Skeletal muscle cell (primary cell): ENCODE measurements around the gene RYR2.
"Not testable (repeated sequence)": the region's sequence is repeated elsewhere in the genome, so short reads cannot be mapped to it uniquely, and the experiment has no call there.

Source experiments
- DNase-seq: peaks from one replicate; pipeline ENCODE4 v3.0.0-alpha.2; 2010; ENCODE audit warnings: low read depth
- H3K4me3 ChIP-seq: 2 replicates; pipeline ENCODE4 v1.5.1; 2011; ENCODE audit warnings: low read depth, mild to moderate bottlenecking, control low read depth, low read length, moderate library complexity

Gene RYR2

DNA sequence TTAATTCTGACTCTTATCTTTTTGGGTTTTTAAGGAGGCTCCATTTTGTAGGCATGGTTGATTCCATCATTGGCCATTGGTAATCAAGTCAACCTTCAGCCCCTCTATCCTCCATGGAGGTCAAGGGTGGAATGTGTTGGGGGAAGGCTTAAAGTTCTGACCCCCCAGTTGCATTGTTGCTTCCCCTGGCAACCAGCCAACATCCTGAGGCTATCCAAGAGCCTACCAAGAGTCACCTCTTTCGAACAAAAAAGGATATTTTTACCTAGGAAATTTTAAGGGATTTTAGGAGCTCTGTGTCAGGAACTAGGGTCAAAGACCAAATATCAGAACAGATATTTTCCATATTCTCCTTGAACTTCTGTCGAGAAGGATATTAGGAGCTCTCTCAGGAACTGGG, 251.8 kb downstream of the RYR2 start:
- H3K4me3 ChIP-seq: no peak overlapping the region
- no peak for DNase-seq

DNA sequence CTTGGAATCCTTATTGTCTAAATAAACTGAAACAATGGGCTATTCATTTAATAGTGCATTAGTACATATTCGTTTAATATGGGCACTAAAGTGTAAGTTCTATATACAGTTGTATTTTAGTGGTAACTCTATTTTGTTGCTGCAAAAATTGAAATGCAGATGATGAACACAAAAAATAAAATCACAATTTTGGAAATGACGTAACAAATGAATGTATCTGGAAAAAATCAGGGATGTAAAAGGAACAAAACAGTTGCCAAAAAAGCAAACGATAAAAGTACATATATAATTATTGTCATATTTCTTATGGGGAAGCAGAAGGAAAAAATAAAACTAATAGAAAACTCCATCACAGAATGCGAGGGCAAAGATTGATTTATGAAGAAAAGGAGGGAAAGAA, 254.9 kb downstream of the RYR2 start:
- H3K4me3 ChIP-seq: no peak overlapping the region
- no peak for DNase-seq

DNA sequence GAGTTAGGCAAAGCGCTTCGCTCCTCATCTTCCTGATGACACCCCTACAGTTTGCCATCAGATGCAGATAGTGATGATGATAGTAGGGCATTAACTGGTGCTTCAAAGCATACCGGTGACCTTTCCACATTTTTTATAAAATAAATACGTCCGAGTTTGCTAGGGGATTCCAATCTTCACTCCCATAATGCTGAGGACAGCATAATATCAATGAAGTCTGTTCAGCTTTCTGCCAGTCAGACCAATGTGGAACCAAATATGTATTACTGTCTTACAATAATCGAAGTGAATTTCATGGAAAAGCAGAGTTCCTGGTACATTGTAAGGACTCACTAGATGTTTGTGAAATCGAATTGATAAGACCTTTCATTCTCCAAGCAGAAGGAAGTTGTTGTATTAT, 258.7 kb downstream of the RYR2 start:
- H3K4me3 ChIP-seq: no peak overlapping the region
- DNase-seq: no peak

DNA sequence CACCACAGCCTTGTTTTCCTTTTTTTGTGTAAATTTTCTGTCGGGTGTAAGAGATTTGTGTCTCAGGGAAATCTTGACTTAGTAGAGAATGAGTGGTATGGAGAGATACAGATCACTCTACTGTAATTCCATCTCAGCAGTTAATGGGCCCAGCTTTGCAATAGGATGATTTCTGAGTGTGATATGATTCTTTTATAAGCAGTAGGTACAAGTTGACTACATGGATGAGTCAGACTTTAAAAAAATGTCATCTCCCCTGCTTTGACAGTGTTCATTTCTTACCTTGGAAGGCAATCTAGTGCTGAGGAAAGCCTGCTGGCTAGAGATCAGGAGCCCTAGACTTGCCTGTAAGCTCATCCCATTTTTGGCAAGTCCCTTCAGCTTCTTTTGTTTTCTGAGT, 261.9 kb downstream of the RYR2 start:
- no peak overlapping the region for H3K4me3 ChIP-seq
- no peak for DNase-seq

DNA sequence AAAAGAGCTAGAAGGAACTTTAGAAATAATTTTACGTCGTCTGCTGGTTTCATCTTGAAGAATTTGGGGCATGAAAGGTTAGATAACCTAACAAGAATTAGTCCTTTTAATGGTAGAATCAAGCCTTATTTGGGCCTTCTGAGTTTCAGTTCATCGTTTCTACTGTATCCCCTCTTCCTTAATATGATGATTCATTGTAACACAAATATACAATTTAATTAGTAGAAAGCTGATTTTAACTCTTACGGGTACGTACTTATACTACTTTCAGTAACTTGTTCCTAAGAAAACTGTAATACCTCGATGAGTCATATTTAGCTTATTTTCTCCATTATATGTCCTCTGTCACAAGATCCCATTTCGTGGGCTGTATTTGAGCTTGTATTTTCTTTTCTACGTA, 264.7 kb downstream of the RYR2 start:
- no peak for DNase-seq
- no peak overlapping the region for H3K4me3 ChIP-seq

DNA sequence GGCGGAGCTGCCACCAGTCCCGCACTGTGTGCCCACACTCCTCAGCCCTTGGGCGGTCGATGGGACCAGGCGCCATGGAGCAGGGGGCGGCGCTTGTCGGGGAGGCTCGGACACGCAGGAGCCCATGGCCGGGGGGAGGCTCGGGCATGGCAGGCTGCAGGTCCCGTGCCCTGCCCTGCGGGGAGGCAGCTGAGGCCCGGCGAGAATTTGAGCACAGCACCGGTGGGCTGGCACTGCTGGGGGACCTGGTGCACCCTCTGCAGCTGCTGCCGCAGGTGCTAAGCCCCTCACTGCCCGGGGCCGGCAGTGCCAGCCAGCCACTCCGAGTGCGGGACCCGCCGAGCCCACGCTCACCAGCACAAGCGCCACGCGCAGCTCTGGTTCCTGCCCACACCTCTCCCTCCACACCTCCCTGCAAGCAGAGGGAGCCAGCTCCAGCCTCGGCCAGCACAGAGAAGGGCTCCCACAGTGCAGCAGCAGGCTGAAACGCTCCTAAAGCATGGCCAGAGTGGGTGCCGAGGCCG, 267.7 kb downstream of the RYR2 start:
- no peak overlapping the region for H3K4me3 ChIP-seq
- no peak for DNase-seq

DNA sequence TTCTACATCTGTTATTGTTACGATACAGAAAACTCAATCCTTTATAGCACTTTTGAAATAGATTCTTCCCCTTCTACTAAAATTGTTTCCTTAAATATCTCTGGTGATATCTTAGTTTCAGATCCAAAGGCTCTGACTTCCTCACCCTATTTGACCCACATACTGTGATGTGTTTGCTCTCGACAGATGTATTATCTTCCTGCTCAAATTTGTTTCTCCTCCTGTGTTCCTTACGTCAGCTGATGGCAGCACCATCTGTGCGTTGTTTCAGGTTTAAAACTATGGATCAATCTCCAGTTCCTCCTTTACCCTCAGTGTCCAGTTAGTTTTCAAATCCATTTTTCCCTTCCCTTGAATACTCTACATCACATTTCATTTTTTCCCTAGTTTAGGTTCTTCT, 274.4 kb downstream of the RYR2 start:
- no peak overlapping the region for H3K4me3 ChIP-seq
- DNase-seq: no peak

DNA sequence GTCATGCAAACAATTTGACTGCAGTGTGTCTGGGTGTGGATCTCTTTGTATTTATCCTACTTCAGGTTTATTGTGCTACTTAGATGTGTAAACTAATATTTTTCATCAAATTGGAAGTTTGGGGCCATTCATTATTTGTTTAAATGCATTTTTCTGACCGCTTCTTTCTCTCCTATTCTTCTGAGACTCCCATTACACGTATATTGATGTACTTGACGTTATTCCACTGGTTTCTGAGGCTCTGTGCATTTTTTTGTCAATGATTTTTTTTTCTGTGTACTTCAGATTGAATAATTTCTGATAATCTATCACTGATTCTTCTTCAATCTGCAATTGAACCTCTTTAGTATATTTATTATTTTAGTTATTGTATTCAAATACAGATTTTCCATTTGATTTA, 276.8 kb downstream of the RYR2 start:
- H3K4me3 ChIP-seq: no peak overlapping the region
- DNase-seq: no peak

DNA sequence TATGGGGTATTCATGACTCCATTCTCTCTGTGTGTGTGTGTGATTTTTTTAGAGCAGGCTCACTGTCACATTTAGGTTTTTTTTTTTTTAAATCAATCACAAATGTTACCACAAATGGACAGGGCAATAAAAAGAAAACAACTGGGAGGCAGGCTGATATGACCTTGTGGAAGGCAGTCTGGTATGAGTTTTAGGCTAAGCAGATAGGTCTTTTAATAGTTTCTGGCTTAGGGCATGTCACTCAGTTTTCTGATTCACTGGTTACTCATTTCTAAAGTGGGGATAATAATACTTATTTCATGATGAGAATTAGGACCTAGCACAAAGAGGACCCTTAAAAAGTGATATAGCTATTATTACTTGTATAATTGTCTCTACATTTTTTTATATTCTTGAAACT, 278.9 kb downstream of the RYR2 start:
- DNase-seq: no peak
- no peak overlapping the region for H3K4me3 ChIP-seq

DNA sequence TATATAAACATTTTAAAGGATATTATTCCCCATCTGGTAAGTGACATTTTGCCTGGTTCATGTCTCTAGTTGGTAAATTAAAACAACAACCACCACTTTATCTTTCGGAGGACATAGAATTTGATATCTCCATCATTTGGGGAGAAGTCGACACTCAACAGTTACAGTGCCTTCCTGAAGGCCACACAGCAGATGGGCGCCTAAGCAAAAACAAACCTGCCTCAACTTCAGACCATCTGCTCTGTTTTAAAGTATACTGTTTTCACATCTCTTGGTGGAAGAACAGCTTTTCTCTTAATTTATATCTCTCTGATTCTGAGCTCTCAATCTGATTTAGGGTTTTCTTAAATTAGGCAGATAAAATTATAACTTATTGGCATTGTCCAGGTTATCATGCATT, 282.2 kb downstream of the RYR2 start:
- no peak for DNase-seq
- H3K4me3 ChIP-seq: no peak overlapping the region

DNA sequence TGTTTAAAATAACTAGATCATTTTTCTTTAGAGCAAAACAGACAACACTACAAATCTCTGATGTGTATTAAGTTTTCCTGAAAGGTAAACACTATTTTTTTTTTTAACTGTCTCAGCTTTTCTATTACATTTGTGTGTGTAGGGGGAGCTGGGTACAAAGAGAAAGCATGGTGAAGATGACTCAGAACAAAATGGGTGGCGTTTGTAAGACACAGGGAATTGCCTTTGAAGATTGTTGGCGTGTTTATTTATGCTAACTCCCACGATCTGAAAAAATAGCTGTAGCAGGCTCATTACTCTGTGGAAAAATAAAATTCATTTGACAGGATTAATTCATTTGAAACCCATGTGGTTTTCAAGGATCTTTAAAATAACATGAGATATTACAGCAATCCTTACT, 285.1 kb downstream of the RYR2 start:
- no peak for DNase-seq
- no peak overlapping the region for H3K4me3 ChIP-seq

DNA sequence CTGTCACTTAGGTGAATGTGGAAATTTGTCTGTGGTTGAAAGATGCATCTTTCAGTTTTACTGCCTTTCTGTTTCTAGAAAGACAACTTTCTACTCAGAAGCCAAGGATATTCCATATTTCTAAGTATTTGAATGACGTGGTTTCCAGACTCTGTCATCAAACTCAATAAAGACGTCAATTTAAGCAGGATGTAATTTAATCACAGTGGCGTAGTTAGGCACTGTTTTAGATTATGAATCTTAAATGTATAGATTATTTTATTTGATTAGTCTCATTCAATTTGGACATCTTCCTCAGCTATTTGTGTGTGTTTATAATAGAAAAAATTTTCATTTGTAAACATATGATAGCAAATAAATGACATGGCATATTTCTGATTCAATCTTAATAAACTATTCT, 298.9 kb downstream of the RYR2 start:
- no peak for DNase-seq
- no peak overlapping the region for H3K4me3 ChIP-seq

DNA sequence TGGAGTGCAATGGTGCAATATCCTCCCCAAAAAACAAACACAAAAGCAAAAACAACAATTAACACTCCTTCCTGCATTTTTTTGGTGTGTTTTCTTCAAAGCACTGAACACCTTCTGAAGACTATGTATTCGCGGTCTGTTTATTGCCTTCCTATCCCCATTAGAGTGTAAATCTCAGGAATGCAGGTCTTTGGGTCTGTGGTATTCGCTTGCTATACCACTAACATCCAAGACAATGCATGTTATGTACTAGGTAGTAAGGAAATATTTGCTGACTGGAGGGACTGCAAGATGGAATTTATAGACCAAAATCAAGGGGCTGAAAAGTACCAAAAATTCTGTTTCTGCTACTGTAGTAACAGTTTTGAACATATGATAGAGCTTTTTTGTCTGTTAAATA, 299.4 kb downstream of the RYR2 start:
- DNase-seq: no peak
- no peak overlapping the region for H3K4me3 ChIP-seq

DNA sequence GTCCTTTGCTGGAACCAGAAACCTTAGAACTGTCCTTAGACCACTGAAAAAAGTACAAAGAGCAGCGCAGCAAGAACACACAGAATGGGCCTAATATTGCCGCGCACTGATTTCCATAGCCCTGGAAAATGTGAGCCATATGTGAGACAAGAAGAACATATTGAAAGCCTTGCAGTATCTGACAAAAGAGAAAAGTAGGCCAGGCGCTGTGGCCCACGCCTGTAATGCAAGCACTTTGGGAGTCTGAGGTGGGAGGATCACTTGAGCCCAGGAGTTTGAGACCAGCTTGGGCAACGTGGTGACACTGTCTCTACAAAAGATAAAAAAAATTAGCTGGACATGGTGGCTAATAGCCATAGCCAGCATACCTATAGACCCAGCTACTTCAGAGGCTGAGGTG, 300.7 kb downstream of the RYR2 start:
- no peak for DNase-seq
- H3K4me3 ChIP-seq: no peak overlapping the region

DNA sequence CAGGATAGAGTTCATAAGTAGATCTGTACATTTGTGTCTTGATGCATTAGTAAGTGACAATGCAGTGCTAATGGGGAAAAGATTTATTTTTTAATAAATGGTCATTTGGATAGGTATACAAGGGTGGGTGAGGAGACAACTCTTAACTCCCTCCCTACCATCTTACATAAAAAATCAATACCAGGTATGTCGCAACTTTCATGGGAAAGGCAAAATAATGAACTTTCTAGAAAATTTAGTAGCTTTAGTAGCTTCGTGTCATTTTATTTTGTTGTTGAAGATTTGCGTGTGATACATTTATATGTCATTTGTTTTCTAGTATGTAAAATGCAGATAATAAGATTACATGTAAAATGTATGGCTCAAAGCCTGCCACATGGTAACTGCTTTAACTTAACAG, 310.8 kb downstream of the RYR2 start:
- H3K4me3 ChIP-seq: no peak overlapping the region
- no peak for DNase-seq

DNA sequence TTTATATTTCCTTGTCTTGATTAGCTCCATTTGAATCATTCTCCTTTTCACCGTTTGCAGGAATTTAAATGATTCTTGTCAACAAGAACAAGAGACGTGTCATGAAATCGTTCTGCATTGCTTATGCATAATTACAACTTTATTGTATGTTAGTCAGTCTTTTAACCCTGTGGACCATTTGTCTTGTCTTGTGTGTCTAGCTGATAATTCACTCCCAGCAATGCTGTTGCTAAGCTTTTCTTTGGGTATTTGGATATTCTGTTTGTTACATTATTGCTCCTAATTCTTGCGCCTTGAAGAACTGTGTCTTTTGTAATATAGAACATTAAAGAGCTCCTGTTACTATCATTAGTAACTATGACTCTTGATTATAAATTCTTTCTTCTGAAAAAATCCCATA, 311.9 kb downstream of the RYR2 start:
- no peak for DNase-seq
- H3K4me3 ChIP-seq: no peak overlapping the region

DNA sequence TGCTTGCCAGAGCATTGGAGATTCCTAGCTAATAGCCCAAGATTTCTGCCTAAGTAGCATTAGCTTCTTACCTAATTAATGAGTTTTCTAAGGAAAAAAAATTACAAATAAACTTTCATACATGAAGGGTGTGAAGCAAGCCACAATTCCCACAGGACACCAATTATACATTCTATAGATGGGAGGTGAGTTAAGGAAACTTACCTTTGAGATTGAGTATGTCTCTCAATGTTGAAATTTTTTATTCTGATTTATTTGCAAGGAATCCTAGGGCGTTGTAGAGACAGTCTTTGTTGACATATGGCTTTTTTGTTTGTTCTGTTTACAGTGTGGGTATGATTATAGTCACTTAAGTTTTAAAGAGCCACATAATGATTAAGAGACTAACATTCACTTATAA, 313.0 kb downstream of the RYR2 start:
- no peak overlapping the region for H3K4me3 ChIP-seq

DNA sequence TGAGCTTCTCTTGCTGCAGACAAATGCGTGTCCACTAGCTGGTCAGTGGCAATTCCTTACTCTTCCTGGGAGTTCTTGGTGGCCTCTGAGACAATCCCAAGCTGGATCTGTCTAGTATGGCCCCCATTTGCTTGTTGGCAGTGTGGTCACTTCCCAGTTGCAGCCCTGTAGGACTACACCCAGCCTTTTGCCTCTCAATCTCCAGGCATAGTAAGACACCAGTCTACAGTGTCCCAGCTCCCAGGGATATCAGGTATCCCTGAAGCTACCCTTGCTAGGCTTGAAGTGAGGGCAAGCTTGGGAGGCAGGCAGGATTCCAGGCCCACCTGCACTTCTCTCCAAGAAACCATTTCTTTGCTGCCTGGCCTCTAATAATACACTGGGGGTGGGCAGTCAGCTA, 316.6 kb downstream of the RYR2 start:
- DNase-seq: no peak
- no peak overlapping the region for H3K4me3 ChIP-seq

More for the DNA sequence above, 313.0 kb downstream of the RYR2 start:
- no peak for DNase-seq

DNA sequence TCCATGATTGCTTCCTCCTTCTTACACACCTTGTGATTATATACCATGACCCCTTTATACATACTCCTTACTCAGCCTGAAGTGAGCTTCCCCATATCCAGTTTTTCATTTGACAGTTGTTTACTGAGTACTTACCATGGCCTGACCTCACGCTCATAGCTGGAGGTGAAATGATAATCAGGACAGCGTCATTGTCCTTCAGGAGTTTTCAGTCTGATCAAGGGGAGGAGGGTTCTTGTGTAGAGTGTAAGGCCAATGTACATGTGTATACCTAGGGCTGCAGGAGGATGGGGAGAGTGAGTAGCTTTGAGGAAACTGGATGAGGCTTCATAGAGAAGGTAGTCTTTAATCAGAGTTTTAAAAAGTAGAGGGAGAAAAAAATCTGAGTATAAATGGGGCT, 325.8 kb downstream of the RYR2 start:
- no peak for DNase-seq
- H3K4me3 ChIP-seq: no peak overlapping the region

DNA sequence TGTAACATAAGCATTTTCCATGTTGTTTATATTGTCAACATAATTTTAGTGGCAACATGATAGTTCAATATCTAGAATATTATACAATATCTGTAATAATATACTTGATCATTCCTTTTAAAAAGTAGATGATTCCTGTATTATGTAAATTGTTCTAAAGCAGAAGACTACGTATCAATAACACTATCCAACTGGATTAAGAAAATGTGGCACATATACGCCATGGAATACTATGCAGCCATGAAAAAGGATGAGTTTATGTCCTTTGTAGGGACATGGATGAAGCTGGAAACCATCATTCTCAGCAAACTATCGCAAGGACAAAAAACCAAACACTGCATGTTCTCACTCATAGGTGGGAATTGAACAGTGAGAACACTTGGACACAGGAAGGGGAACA, 329.5 kb downstream of the RYR2 start:
- DNase-seq, H3K4me3 ChIP-seq: not testable (repeated sequence)

DNA sequence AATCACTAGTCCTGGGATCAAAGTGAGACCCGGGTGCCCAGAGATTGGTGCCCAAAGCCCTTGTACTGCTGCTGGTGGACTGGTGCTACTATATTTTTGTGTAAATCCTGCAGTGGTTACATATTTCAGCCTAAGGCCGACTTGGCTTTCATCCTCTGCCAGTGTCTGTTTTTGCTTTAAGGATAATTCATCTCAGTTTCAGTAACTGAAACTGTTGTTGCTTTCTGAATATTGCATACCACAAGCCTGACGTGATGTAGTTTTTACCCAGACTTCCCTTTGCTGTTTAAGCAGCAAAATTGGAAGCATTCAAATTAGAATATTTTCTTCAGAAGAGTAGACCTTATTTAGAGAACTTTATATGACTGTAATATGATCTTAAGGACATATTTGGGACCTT, 341.8 kb downstream of the RYR2 start:
- H3K4me3 ChIP-seq: no peak overlapping the region
- no peak for DNase-seq

DNA sequence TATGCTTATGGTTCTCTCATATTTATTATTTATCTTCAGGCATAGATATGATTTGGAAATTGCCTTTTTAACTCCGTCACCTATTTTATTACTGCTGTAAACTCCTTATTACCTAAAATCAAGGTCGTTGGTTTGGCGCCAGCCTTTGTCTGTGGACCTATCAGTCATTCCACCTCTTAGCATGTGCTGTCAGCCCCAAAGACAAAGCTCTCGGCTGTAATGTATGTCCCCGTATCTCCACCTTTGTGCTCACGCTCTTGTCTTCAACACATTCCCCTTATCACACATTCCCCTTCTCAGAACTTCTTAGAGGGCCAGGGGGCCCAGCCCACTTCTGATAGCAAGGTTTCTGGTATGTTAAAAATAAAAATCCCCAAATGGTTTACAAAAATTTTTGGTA, 342.2 kb downstream of the RYR2 start:
- H3K4me3 ChIP-seq: no peak overlapping the region
- no peak for DNase-seq
